OCI-LY7 (cell line): ENCODE measurements around the gene CEP83. TPM values are rescaled to one million over a fixed set of nuclear protein-coding genes. Genes with fewer than 3 reads are reported as not detected.

ENCODE experiments used
- BruUV-seq: library from RNA; stranded (reverse); fragments of 400-500 nt; replicated peaks from 2 replicates; lab custom pipeline; 2021; lab: Mats Ljungman, UMichigan
- CTCF ChIA-PET: fragments of 300-600 bp; sonication (Branson Sonifier 250); formaldehyde crosslinking; loops from one replicate; lab custom pipeline; 2022; ENCODE audit warnings: antibody characterized with exemption; ENCODE audit not compliant: unreplicated experiment; lab: Charles Lee
- POLR2A ChIA-PET: fragments of 300-600 bp; sonication (Branson Sonifier 250); formaldehyde crosslinking; loops from one replicate; lab custom pipeline; 2022; ENCODE audit warnings: antibody characterized with exemption; lab: Charles Lee
- DNase-seq: peaks from one replicate; pipeline ENCODE4 v3.0.0-alpha.2; 2015; ENCODE audit warnings: low spot score
- H2AFZ ChIP-seq: fragments of 200-600 bp; sonication (generic), shearing (Covaris generic); 2 replicates; pipeline ENCODE4 v1.6.1; 2014; ENCODE audit warnings: mild to moderate bottlenecking, antibody characterized with exemption, low read length, moderate library complexity
- H3K27ac ChIP-seq: fragments of 200-600 bp; sonication (generic); 2 replicates; pipeline ENCODE4 v1.5.1; 2014; ENCODE audit warnings: mixed run types, low read depth, mild to moderate bottlenecking, moderate library complexity, low read length, inconsistent platforms; ENCODE audit not compliant: poor library complexity, severe bottlenecking
- H3K36me3 ChIP-seq: fragments of 200-600 bp; sonication (generic); 2 replicates; pipeline ENCODE4 v1.6.1; 2014; ENCODE audit warnings: mild to moderate bottlenecking, antibody characterized with exemption, low read length, moderate library complexity, mixed read lengths; ENCODE audit not compliant: insufficient read depth
- H3K4me1 ChIP-seq: fragments of 200-600 bp; sonication (generic); 2 replicates; pipeline ENCODE4 v1.5.1; 2014; ENCODE audit warnings: mild to moderate bottlenecking, low read length; ENCODE audit not compliant: insufficient read depth, poor library complexity, severe bottlenecking
- H3K4me2 ChIP-seq: fragments of 200-600 bp; sonication (generic); 2 replicates; pipeline ENCODE4 v1.6.1; 2014; ENCODE audit warnings: mild to moderate bottlenecking, low read length
- H3K4me3 ChIP-seq: fragments of 200-600 bp; sonication (generic); 2 replicates; pipeline ENCODE4 v1.5.1; 2014; ENCODE audit warnings: mild to moderate bottlenecking, low read depth, low read length; ENCODE audit not compliant: poor library complexity, severe bottlenecking
- H3K79me2 ChIP-seq: fragments of 200-600 bp; sonication (generic); 2 replicates; pipeline ENCODE4 v1.6.1; 2016; ENCODE audit warnings: low read depth, mild to moderate bottlenecking, low read length, moderate library complexity, mixed read lengths; ENCODE audit not compliant: insufficient read depth
- H3K9me2 ChIP-seq: fragments of 200-600 bp; sonication (generic); 2 replicates; pipeline ENCODE4 v1.6.1; 2016; ENCODE audit warnings: mild to moderate bottlenecking, low read length, mixed read lengths; ENCODE audit not compliant: insufficient read depth
- H3K9me3 ChIP-seq: fragments of 200-600 bp; sonication (generic); 2 replicates; pipeline ENCODE4 v1.6.1; 2014; ENCODE audit warnings: mild to moderate bottlenecking, mixed run types, low read length, mixed read lengths
- H4K20me1 ChIP-seq: fragments of 200-600 bp; sonication (generic); 2 replicates; pipeline ENCODE4 v1.6.1; 2014; ENCODE audit warnings: mild to moderate bottlenecking, antibody characterized with exemption, low read length, moderate library complexity, mixed read lengths; ENCODE audit not compliant: insufficient read depth
- CTCF ChIP-seq: fragments of 200-600 bp; sonication (generic); conservative IDR thresholded peaks from 2 replicates; pipeline ENCODE4 v1.5.1; 2014; ENCODE audit warnings: mild to moderate bottlenecking, antibody characterized with exemption, low read length, moderate library complexity, mixed read lengths
- EZH2phosphoT487 ChIP-seq: fragments of 200-600 bp; sonication (generic); IDR thresholded peaks from 2 replicates; pipeline ENCODE4 v1.6.1; 2018; ENCODE audit warnings: low read depth, borderline replicate concordance, mild to moderate bottlenecking, mixed run types, antibody characterized with exemption, low read length, moderate library complexity, mixed read lengths
- intact Hi-C: fragments of 100-400 bp; cut with micrococcal nuclease; formaldehyde crosslinking; loops from one replicate; pipeline ENCODE4 v1.10.0; 2022; ENCODE audit not compliant: unreplicated experiment
- total RNA-seq, 2 experiments: library from RNA; depleted of rRNA in 1 of 2; stranded (reverse); fragments of >200 nt in 1 of 2; shearing (Covaris generic) in 1 of 2; gene quantifications; 2 replicates each; pipeline ENCODE4 v1.2.3, GENCODE V29; 2014 to 2022

Gene CEP83
- total RNA-seq, 2 experiments from 2014 or later: 29.7 to 35.2 TPM

GRCh38 chr12:94285943-94286582, 173.6 kb downstream of the CEP83 start:
- TF ChIP-seq CTCF: no peak
- TF ChIP-seq EZH2phosphoT487: no peak
- ChIA-PET CTCF (no interaction called here), POLR2A (interaction anchor here (0.6 kb wide), 1 partner anchor 72 kb away, joined by 3 read pairs; no protein-coding TSS in a partner anchor)
- H3K36me3 ChIP-seq: no peaks in the 10 kb centered on the region
- no peak overlapping the region for H3K27ac ChIP-seq
- H3K4me1 ChIP-seq: no peaks in the 10 kb centered on the region
- no peak for DNase-seq
- BruUV-seq: no TSS peak
- no peaks in the 10 kb centered on the region for H3K9me2 ChIP-seq
- H3K9me3 ChIP-seq: no peaks in the 10 kb centered on the region
- no peaks in the 10 kb centered on the region for H4K20me1 ChIP-seq
- H2AFZ ChIP-seq: no peak overlapping the region
- no peaks in the 10 kb centered on the region for H3K79me2 ChIP-seq
- intact Hi-C loops: no loop called here
- H3K4me3 ChIP-seq: no peak overlapping the region
- no peak overlapping the region for H3K4me2 ChIP-seq

GRCh38 chr12:94284859-94285258, 174.8 kb downstream of the CEP83 start:
- BruUV-seq: no TSS peak
- Histone ChIP-seq H3K9me3 (no peaks in the 10 kb centered on the region), H3K9me2 (no peaks in the 10 kb centered on the region), H2AFZ (no peak overlapping the region), H3K4me2 (no peak overlapping the region), H3K79me2 (no peaks in the 10 kb centered on the region), H3K4me3 (no peak overlapping the region), H3K36me3 (no peaks in the 10 kb centered on the region; the same call in 1 of the 2 replicates), H3K27ac (no peak overlapping the region), H3K4me1 (no peaks in the 10 kb centered on the region), H4K20me1 (no peaks in the 10 kb centered on the region)
- POLR2A ChIA-PET: no interaction called here
- intact Hi-C loops: no loop called here
- CTCF ChIA-PET: no interaction called here
- no peak for TF ChIP-seq CTCF
- no peak for TF ChIP-seq EZH2phosphoT487
- DNase-seq: no peak

GRCh38 chr12:94284046-94284445, 175.6 kb downstream of the CEP83 start:
- H3K36me3 ChIP-seq: no peaks in the 10 kb centered on the region; the same call in 1 of the 2 replicates
- no peaks in the 10 kb centered on the region for H3K9me2 ChIP-seq
- H4K20me1 ChIP-seq: no peaks in the 10 kb centered on the region
- no peak overlapping the region for H3K27ac ChIP-seq
- no peak overlapping the region for H3K4me3 ChIP-seq
- H2AFZ ChIP-seq: no peak overlapping the region
- no peak for TF ChIP-seq CTCF
- TF ChIP-seq EZH2phosphoT487: no peak
- intact Hi-C loops: no loop called here
- no peaks in the 10 kb centered on the region for H3K9me3 ChIP-seq
- ChIA-PET CTCF (no interaction called here), POLR2A (interaction anchor here (0.6 to 1.3 kb wide), 2 partner anchors 9 to 1065 kb away, joined by 3 to 4 read pairs; no protein-coding TSS in a partner anchor)
- no peaks in the 10 kb centered on the region for H3K79me2 ChIP-seq
- no peak overlapping the region for H3K4me2 ChIP-seq
- no TSS peak for BruUV-seq
- no peak for DNase-seq
- no peaks in the 10 kb centered on the region for H3K4me1 ChIP-seq
